Activated CD4-positive, alpha-beta T cell treated with anti-CD3 and anti-CD28 coated beads, Interleukin-2, amount 50 U/mL, for 24 hours (primary cell): ENCODE results near the gene ZNF213.

Experiments
- DNase-seq, 2 donors: peaks; one replicate each; pipeline ENCODE4 v3.0.0-alpha.2; 2020; ENCODE audit warnings: low read depth in 1 of 2, low spot score in 1 of 2

Gene ZNF213

GRCh38 chr16:3190949-3191353, 56.1 kb downstream of the ZNF213 start:
- no peak for DNase-seq
